Body of pancreas (tissue), 4 donors: ENCODE data around the gene MTIF2.

ENCODE experiments used
- CTCF ChIP-seq, 7 experiments: fragments of 450-650 bp in 4 of 7; fragments of 200-600 bp in 3 of 7; sonication (generic) in 3 of 7; IDR thresholded peaks; one replicate each; pipeline ENCODE4 v1.5.1; 2016 to 2019; ENCODE audit warnings: antibody characterized with exemption in 7 of 7
- POLR2A ChIP-seq, 3 donors: fragments of 450-650 bp; IDR thresholded peaks; one replicate each; pipeline ENCODE4 v1.6.1; 2016; ENCODE audit warnings: antibody characterized with exemption in 3 of 3, mild to moderate bottlenecking in 2 of 3

- TF ChIP-seq CTCF (IDR thresholded peaks at IDR 0.05) (no peak), POLR2A (IDR thresholded peaks at IDR 0.05) (no peak)
These were observed 16.2 kb downstream of the MTIF2 start for GRCh38 chr2:55252832-55253231.
